Medulla oblongata (tissue), 1 donor: ENCODE results near the gene RAD51B.

Experiments used
- DNase-seq: peaks from one replicate; pipeline ENCODE4 v3.0.0-alpha.2; 2015; ENCODE audit errors: extremely low spot score

RAD51B gene

GRCh38 chr14:68568907-68569897, 749.6 kb downstream of the RAD51B start:
- DNase-seq: peak; percentile 68

GRCh38 chr14:68569970-68570409, 750.4 kb downstream of the RAD51B start:
- no peak for DNase-seq

GRCh38 chr14:68571114-68571591, 751.6 kb downstream of the RAD51B start:
- DNase-seq: no peak

GRCh38 chr14:68571928-68572525, 752.4 kb downstream of the RAD51B start:
- DNase-seq: no peak

GRCh38 chr14:68573126-68573525, 753.5 kb downstream of the RAD51B start:
- no peak for DNase-seq

- DNase-seq: no peak
Measured at GRCh38 chr14:68573722-68574121, 754.1 kb downstream of the RAD51B start.

GRCh38 chr14:68574461-68574860, 754.9 kb downstream of the RAD51B start:
- DNase-seq: no peak

GRCh38 chr14:68574906-68575305, 755.3 kb downstream of the RAD51B start:
- DNase-seq: no peak

- no peak for DNase-seq
Measured at GRCh38 chr14:68575426-68575825, 755.8 kb downstream of the RAD51B start.

GRCh38 chr14:68576031-68576430, 756.5 kb downstream of the RAD51B start:
- DNase-seq: no peak

- no peak for DNase-seq
Measured at GRCh38 chr14:68576496-68577244, 757.1 kb downstream of the RAD51B start.

GRCh38 chr14:68577802-68578541, 758.4 kb downstream of the RAD51B start:
- DNase-seq: peak; percentile 54

GRCh38 chr14:68578597-68578996, 759.0 kb downstream of the RAD51B start:
- no peak for DNase-seq

GRCh38 chr14:68580096-68580645, 760.6 kb downstream of the RAD51B start:
- DNase-seq: no peak

GRCh38 chr14:68580671-68581070, 761.1 kb downstream of the RAD51B start:
- DNase-seq: no peak

- DNase-seq: no peak
Measured at GRCh38 chr14:68583548-68584280, 764.1 kb downstream of the RAD51B start.

GRCh38 chr14:68584786-68585185, 765.2 kb downstream of the RAD51B start:
- DNase-seq: no peak

GRCh38 chr14:68585690-68586089, 766.1 kb downstream of the RAD51B start:
- no peak for DNase-seq

- DNase-seq: no peak
Measured at GRCh38 chr14:68586896-68587751, 767.5 kb downstream of the RAD51B start.
